Pancreas (tissue), 10 donors: ENCODE measurements around the gene IKBKG. TPM values are rescaled to one million over a fixed set of nuclear protein-coding genes. Genes with fewer than 3 reads are reported as not detected.
A peak's percentile ranks its signal among the peaks of the same experiment; 100 is the strongest.
"Not testable (repeated sequence)": the region's sequence is repeated elsewhere in the genome, so short reads cannot be mapped to it uniquely, and the experiment has no call there.

Experiments used
- ATAC-seq, 4 donors: fragments of 200-7000 bp; cut with Tn5 transposase; one replicate each; pipeline versions ENCODE4 v1.8.0 to v1.9.1; 2020; ENCODE audit warnings: mild to moderate bottlenecking in 4 of 4, moderate library complexity in 4 of 4
- DNase-seq, 6 donors: peaks; one replicate each; pipeline ENCODE4 v3.0.0-alpha.2; 2020
- FAIRE-seq: peaks from 2 replicates; lab custom pipeline; 2012; peaks lifted over from hg19 to GRCh38; lab: Jason Lieb, UNC
- H3K27ac ChIP-seq, 4 donors: fragments of 200-600 bp; sonication (generic); 1 replicate in 3 of 4; 2 replicates in 1 of 4; pipeline versions ENCODE4 v1.5.0 to v1.8.0; 2020
- H3K27me3 ChIP-seq, 4 donors: fragments of 200-600 bp; one replicate each; pipeline ENCODE4 v1.8.0; 2021
- H3K36me3 ChIP-seq, 3 donors: fragments of 200-600 bp; sonication (generic) in 1 of 3; one replicate each; pipeline versions ENCODE4 v1.5.0 to v1.8.0; 2020 to 2021
- H3K4me1 ChIP-seq, 3 donors: fragments of 200-600 bp; one replicate each; pipeline ENCODE4 v1.8.0; 2021
- H3K4me3 ChIP-seq, 4 donors: fragments of 200-600 bp; sonication (generic) in 2 of 4; one replicate each; pipeline versions ENCODE4 v1.5.0 to v1.8.0; 2020 to 2021
- H3K9me3 ChIP-seq, 4 donors: fragments of 200-600 bp; one replicate each; pipeline ENCODE4 v1.8.0; 2021
- WGBS, 2 donors: extraction: QIAGEN DNeasy Blood & Tissue Kit; methylation state at CpG; one replicate each; pipeline ENCODE4 v1.1.7; 2013; 5-methylcytosine and 5-hydroxymethylcytosine counted together
- intact Hi-C, 3 donors: fragments of 100-400 bp; cut with DNase I; formaldehyde crosslinking; loops; one replicate each; pipeline versions ENCODE4 v1.11.1 to v1.14.2; 2022
- polyA plus RNA-seq, 2 donors: library from polyadenylated mRNA; stranded (reverse); fragments of 200-250 nt; gene quantifications; one replicate each; pipeline ENCODE4 v1.2.3, GENCODE V29; 2013
- total RNA-seq, 6 donors: library from RNA; stranded (reverse); fragmentation: NEBNext Ultra II Directional in 4 of 6; extraction: Animal tissue kit (Norgen Biotek cat#: 25700) in 4 of 6; gene quantifications; one replicate each; pipeline versions ENCODE4 v1.2.1 to v1.2.4, GENCODE V29; 2021 to 2023
- TF ChIP-seq, protein P1 (sequence below), 4 donors: fragments of 200-600 bp; sonication (generic) in 3 of 4; IDR thresholded peaks; one replicate each; pipeline versions ENCODE4 v1.5.0 to v1.8.0; 2021; ENCODE audit warnings: antibody characterized with exemption in 4 of 4
- donor health status: healthy with polysubstance abuse.
- donor health status: DM: no; HTN: no; CAD: no; lungs with moderate emphysema.
- donor health status: DM: no; HTN: no; CAD: no.
- donor health status: control.
- donor health status: control.
- donor health status: Bipolar disorder and iron deficiency.
- donor health status: DM: yes; HTN: yes; CAD: no.
- donor health status: DM: no; HTN: no; CAD: no.
- donor health status: DM: no; HTN: no; CAD: no.
- donor health status: DM: yes; HTN: yes; CAD: no.

The IKBKG gene, protein sequence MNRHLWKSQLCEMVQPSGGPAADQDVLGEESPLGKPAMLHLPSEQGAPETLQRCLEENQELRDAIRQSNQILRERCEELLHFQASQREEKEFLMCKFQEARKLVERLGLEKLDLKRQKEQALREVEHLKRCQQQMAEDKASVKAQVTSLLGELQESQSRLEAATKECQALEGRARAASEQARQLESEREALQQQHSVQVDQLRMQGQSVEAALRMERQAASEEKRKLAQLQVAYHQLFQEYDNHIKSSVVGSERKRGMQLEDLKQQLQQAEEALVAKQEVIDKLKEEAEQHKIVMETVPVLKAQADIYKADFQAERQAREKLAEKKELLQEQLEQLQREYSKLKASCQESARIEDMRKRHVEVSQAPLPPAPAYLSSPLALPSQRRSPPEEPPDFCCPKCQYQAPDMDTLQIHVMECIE
- total RNA-seq (10 to 100 TPM in 2 of 6 donors, 1 to 10 TPM in 4; 6.3 to 11.7 (median 8.3) TPM), polyA plus RNA-seq (10 to 100 TPM; 25.2 to 29.7 TPM)

- Histone ChIP-seq H3K27me3 (peaks cover 0 to 7% (median 0%) of the 10 kb centered on the region in 4 donors), H3K36me3 (no peaks in the 10 kb centered on the region), H3K9me3 (no peaks in the 10 kb centered on the region), H3K4me3 (peak within 1 kb of the TSS; percentile 43 to 64 (median 52)), H3K4me1 (peaks cover 0 to 6% (median 0%) of the 10 kb centered on the region in 3 donors), H3K27ac (peak within 1 kb of the TSS; percentile 46 to 79 (median 70))
- DNase-seq: peak; percentile 85 to 95 (median 90)
- peak; percentile 93 to 96 (median 94) for ATAC-seq
- TF ChIP-seq, protein P1, sequence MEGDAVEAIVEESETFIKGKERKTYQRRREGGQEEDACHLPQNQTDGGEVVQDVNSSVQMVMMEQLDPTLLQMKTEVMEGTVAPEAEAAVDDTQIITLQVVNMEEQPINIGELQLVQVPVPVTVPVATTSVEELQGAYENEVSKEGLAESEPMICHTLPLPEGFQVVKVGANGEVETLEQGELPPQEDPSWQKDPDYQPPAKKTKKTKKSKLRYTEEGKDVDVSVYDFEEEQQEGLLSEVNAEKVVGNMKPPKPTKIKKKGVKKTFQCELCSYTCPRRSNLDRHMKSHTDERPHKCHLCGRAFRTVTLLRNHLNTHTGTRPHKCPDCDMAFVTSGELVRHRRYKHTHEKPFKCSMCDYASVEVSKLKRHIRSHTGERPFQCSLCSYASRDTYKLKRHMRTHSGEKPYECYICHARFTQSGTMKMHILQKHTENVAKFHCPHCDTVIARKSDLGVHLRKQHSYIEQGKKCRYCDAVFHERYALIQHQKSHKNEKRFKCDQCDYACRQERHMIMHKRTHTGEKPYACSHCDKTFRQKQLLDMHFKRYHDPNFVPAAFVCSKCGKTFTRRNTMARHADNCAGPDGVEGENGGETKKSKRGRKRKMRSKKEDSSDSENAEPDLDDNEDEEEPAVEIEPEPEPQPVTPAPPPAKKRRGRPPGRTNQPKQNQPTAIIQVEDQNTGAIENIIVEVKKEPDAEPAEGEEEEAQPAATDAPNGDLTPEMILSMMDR (IDR thresholded peaks at IDR 0.05): no peak
- 0 to 26% methylated on average over 66 to 69 of the region's 69 CpGs for WGBS, 2 donors
- intact Hi-C loops: no loop called here
- FAIRE-seq: no peak
Observed at GRCh38 chrX:154547245-154548027, at the start of gene IKBKG. TSS of gene IKBKG (plus strand) at chrX:154547620. CDS start at chrX:154552003, 4,383 bp downstream.

GRCh38 chrX:154501423-154501822, 46.0 kb upstream of the IKBKG start:
- FAIRE-seq, H3K4me1 ChIP-seq, H3K4me3 ChIP-seq, DNase-seq, H3K27me3 ChIP-seq, intact Hi-C loops, H3K27ac ChIP-seq, H3K9me3 ChIP-seq, ATAC-seq, H3K36me3 ChIP-seq: not testable (repeated sequence)
- WGBS, 2 donors: 90 to 92% methylated on average over 7 of the region's 7 CpGs

DNA sequence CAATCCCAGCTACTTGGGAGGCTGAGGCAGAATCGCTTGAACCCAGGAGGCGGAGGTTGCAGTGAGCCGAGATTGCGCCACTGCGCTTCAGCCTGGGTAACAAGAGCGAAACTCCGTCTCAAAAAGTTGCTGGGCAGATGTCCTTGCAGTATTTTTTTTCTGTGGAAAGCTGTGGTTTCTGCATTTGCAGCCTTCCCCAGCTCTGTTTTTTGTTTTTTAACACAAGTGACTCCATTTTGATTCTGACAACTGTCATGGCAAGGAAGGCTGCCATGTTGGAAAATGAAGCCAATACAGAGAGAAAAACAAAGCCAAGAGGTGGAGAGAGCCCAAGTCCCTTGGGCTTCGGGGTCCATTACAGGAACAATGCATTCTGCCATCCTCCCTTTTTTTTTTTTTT, 45.3 kb upstream of the IKBKG start:
- DNase-seq: no peak
- TF ChIP-seq, protein P1 (IDR thresholded peaks at IDR 0.05): no peak
- intact Hi-C loops: no loop called here
- no peak for ATAC-seq
- no peak overlapping the region for H3K27ac ChIP-seq
- H3K9me3 ChIP-seq: no peaks in the 10 kb centered on the region
- no peak overlapping the region for H3K4me3 ChIP-seq
- no peaks in the 10 kb centered on the region for H3K4me1 ChIP-seq
- no peaks in the 10 kb centered on the region for H3K36me3 ChIP-seq
- FAIRE-seq: no peak
- WGBS, 2 donors: 86 to 89% methylated on average over 8 of the region's 8 CpGs
- H3K27me3 ChIP-seq: no peaks in the 10 kb centered on the region

- peaks cover 0 to 6% (median 0%) of the 10 kb centered on the region in 3 donors for H3K36me3 ChIP-seq
- H3K4me1 ChIP-seq: no peaks in the 10 kb centered on the region
- H3K9me3 ChIP-seq: no peaks in the 10 kb centered on the region
- no peak for ATAC-seq
- no peaks in the 10 kb centered on the region for H3K27me3 ChIP-seq
- WGBS, 2 donors: 83 to 94% methylated on average over 3 of the region's 3 CpGs
- H3K27ac ChIP-seq: no peak overlapping the region
- TF ChIP-seq, protein P1 (IDR thresholded peaks at IDR 0.05): no peak
- DNase-seq: no peak
- intact Hi-C loops: no loop called here
- FAIRE-seq: no peak
- H3K4me3 ChIP-seq: no peak overlapping the region
Observed at GRCh38 chrX:154502989-154503388, 44.4 kb upstream of the IKBKG start.

DNA sequence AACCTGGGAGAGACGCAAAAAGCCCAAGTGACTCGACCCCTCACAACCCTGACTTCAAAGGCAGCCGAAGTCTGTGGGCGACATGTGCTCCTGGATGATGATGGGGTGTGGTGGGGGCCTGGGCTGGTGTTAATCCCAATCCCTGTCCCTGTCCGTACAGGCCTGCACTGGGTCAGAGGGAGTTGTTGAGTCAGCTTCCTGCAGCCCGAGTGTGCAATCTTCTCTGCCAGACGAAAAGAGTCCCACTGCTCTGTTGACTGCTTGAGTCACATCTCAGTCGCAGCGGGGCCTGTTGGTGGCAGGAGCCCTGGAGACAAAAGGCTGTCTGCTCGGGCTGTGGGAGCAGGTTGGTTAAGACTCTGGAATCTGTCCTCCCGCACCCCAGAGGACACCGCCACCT, 41.7 kb upstream of the IKBKG start:
- H3K27me3 ChIP-seq: no peaks in the 10 kb centered on the region
- TF ChIP-seq, protein P1 (IDR thresholded peaks at IDR 0.05): no peak
- no peaks in the 10 kb centered on the region for H3K9me3 ChIP-seq
- H3K4me3 ChIP-seq: no peak overlapping the region
- ATAC-seq (no peak), DNase-seq (no peak), FAIRE-seq (no peak)
- WGBS, 2 donors: 85 to 87% methylated on average over 12 of the region's 12 CpGs
- no peak overlapping the region for H3K27ac ChIP-seq
- H3K4me1 ChIP-seq: no peaks in the 10 kb centered on the region
- intact Hi-C loops: no loop called here
- peaks cover 0 to 6% (median 0%) of the 10 kb centered on the region in 3 donors for H3K36me3 ChIP-seq
